Lower leg skin (tissue), 4 donors: Measurements from ENCODE around the gene SELENOI. TPM values are rescaled to one million over a fixed set of nuclear protein-coding genes. Genes with fewer than 3 reads are reported as not detected.
"Not testable (repeated sequence)": the region's sequence is repeated elsewhere in the genome, so short reads cannot be mapped to it uniquely, and the experiment has no call there.

ENCODE experiments used
- DNase-seq, 2 donors: peaks; one replicate each; pipeline ENCODE4 v3.0.0-alpha.2; 2019; ENCODE audit warnings: low spot score in 2 of 2
- H3K4me3 ChIP-seq: fragments of 200-600 bp; sonication (generic); 2 replicates; pipeline ENCODE4 v1.5.1; 2017; ENCODE audit warnings: mild to moderate bottlenecking, low read depth; ENCODE audit not compliant: poor library complexity, severe bottlenecking
- CTCF ChIP-seq, 3 donors: fragments of 450-650 bp; IDR thresholded peaks; one replicate each; pipeline ENCODE4 v1.5.1; 2016; ENCODE audit warnings: antibody characterized with exemption in 3 of 3, mild to moderate bottlenecking in 3 of 3, moderate library complexity in 2 of 3
- POLR2A ChIP-seq, 2 donors: fragments of 450-650 bp; IDR thresholded peaks; one replicate each; pipeline ENCODE4 v1.6.1; 2016 to 2017; ENCODE audit warnings: antibody characterized with exemption in 2 of 2, mild to moderate bottlenecking in 1 of 2, moderate library complexity in 1 of 2
- WGBS, 2 donors: methylation state at CpG; one replicate each; pipeline ENCODE4 v1.1.5; 2018; 5-methylcytosine and 5-hydroxymethylcytosine counted together
- intact Hi-C: fragments of 100-400 bp; cut with DNase I; formaldehyde crosslinking; loops from one replicate; pipeline ENCODE4 v1.15.0; 2023; ENCODE audit warnings: low total_unique reads
- total RNA-seq, 4 donors: library from RNA; depleted of rRNA; stranded (reverse); fragments of >200 nt; gene quantifications; one replicate each; pipeline ENCODE4 v1.1.0, GENCODE V29; 2016

Gene SELENOI
- total RNA-seq, 4 donors from 2014 or later: 24.7 to 34.3 (median 29.2) TPM

GRCh38 chr2:26330114-26330549 is 15.8 kb upstream of the SELENOI start:
- peak; percentile 92 to 98 for DNase-seq
- WGBS, 2 donors: 1% methylated on average over 7 of the region's 7 CpGs
- H3K4me3 ChIP-seq: no peak overlapping the region
- TF ChIP-seq POLR2A (IDR thresholded peaks at IDR 0.05) (no peak), CTCF (IDR thresholded peaks at IDR 0.05) (peak in 1 of 3 donors; percentile 79)
- intact Hi-C loops: no loop called here

DNA sequence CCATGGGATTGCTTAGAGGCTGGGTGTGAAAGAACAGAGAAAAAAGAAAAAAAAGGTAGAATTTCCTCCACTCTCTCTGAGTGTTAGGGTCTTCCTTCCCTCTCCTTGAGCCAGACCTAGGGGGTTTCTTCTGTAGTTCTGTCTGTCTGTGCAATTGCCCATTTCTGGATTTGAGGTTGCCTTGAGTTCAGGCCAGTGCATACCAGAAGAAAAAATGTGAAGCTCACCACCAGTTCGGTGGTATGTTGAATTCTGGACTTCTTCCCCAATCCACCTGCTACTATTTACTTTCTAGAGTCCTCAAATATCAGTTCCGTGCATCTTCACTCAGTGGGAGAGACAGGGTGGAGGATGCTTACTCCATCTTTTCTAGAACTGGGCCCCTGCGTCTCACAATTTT is 15.3 kb upstream of the SELENOI start:
- H3K4me3 ChIP-seq: no peak overlapping the region
- no peak for DNase-seq
- intact Hi-C loops: no loop called here
- 82 to 88% methylated on average over 3 of the region's 3 CpGs for WGBS, 2 donors
- TF ChIP-seq CTCF (IDR thresholded peaks at IDR 0.05) (no peak), POLR2A (IDR thresholded peaks at IDR 0.05) (no peak)

- H3K4me3 ChIP-seq, intact Hi-C loops, DNase-seq: not testable (repeated sequence)
- 91 to 98% methylated on average over 8 of the region's 8 CpGs for WGBS, 2 donors
Measured at GRCh38 chr2:26331321-26331720, 14.6 kb upstream of the SELENOI start.

- no peak overlapping the region for H3K4me3 ChIP-seq
- intact Hi-C loops: no loop called here
- 34 to 61% methylated on average over 2 of the region's 2 CpGs for WGBS, 2 donors
- TF ChIP-seq POLR2A (IDR thresholded peaks at IDR 0.05): no peak
- TF ChIP-seq CTCF (IDR thresholded peaks at IDR 0.05): no peak
- no peak for DNase-seq
Measured at GRCh38 chr2:26333293-26333692, 12.7 kb upstream of the SELENOI start.

GRCh38 chr2:26335231-26335630 is 10.7 kb upstream of the SELENOI start:
- intact Hi-C loops: no loop called here
- 65 to 66% methylated on average over 3 of the region's 3 CpGs for WGBS, 2 donors
- DNase-seq: no peak
- no peak overlapping the region for H3K4me3 ChIP-seq
- TF ChIP-seq CTCF (IDR thresholded peaks at IDR 0.05) (no peak), POLR2A (IDR thresholded peaks at IDR 0.05) (no peak)

GRCh38 chr2:26336719-26337118 is 9.2 kb upstream of the SELENOI start:
- WGBS, 2 donors: 81 to 94% methylated on average over 2 of the region's 2 CpGs
- H3K4me3 ChIP-seq: no peak overlapping the region
- TF ChIP-seq POLR2A (IDR thresholded peaks at IDR 0.05) (no peak), CTCF (IDR thresholded peaks at IDR 0.05) (no peak)
- DNase-seq: no peak
- intact Hi-C loops: no loop called here
